Left colon (tissue), 2 donors: ENCODE measurements around the gene ZC3H15. TPM values are rescaled to one million over a fixed set of nuclear protein-coding genes. Genes with fewer than 3 reads are reported as not detected.
A peak's percentile ranks its signal among the peaks of the same experiment; 100 is the strongest.
"Not testable (repeated sequence)": the region's sequence is repeated elsewhere in the genome, so short reads cannot be mapped to it uniquely, and the experiment has no call there.

Experiments
- ATAC-seq: fragments of 200-7000 bp; cut with Tn5 transposase; one replicate; pipeline ENCODE4 v1.9.1; 2020; ENCODE audit warnings: mild to moderate bottlenecking, moderate library complexity
- DNase-seq, 2 donors: peaks; one replicate each; pipeline ENCODE4 v3.0.0-alpha.2; 2020
- intact Hi-C, 2 donors: fragments of 100-400 bp; cut with DNase I in 1 of 2; cut with micrococcal nuclease in 1 of 2; formaldehyde crosslinking; loops; one replicate each; pipeline versions ENCODE4 v1.11.2 to v1.14.0; 2022; cut with DNase I, micrococcal nuclease
- total RNA-seq, 2 donors: library from RNA; stranded (reverse); fragmentation: NEBNext Ultra II Directional; extraction: Animal tissue kit (Norgen Biotek cat#: 25700); gene quantifications; one replicate each; pipeline ENCODE4 v1.2.1, GENCODE V29; 2021
- donor health status: DM: no; HTN: no; CAD: no.
- donor health status: DM: yes; HTN: yes; CAD: no.

ZC3H15 gene
- total RNA-seq, 2 donors from 2014 or later, result 46.6 to 48.5 TPM

DNA sequence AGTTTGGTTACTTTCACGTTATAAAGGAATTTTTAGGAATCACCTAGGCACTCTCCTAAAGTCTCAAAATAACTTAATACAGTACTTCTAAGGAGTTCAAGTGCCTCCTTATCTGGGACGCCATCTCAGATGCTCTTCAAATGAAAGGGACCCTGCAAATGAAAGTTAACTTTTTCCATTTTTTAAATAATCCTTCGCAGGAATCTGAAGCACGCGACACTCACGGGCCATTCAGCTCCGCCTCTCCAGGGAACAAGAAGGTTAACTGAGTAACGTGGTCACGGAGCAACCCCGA is 537 bp upstream of the ZC3H15 start:
- ATAC-seq (no peak), DNase-seq (no peak)
- intact Hi-C loops, result no loop called here

DNA sequence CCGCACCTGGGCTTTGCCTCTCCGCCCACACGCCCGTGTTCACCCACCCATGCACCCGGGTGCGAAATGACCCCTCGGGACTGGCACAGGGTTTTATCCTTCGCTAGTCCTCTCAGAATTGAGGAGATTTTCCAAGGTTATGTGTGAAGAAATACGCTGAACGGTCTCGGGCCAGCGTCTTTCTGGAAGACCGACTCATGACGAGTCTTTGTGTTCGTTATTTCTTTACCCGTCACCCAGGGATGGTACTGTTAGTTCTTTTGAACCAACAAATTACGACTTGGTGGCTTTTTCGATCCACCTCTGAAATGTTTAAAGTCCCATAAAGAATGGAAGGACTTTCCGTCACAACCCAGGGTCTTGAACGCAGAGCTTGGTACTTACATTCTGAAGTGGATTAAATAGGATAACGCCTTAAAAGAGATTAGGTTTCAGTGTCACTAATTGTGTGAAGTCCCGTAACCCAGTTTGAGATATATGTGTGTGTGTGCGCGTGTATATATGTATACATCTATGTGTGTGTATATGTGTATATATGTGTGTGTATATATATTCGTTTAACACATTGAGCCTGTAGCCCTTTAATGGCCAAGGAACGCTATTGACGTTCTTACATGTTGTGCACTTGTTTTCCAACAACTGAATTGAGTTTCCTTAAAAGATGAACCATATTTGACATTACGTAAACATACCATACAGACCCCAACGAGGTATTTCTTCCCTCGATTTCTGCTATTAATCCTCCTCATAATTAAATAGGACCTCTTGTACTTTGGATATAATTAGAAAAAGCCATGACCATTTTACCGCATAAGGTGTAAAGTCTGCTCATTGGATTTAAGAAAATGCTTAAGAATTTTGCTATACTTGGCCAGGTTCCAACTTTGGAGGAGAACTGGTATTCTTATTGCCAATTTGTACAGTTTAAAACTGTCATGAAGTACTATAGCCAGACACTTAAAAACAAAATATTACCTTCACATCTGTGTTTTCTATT is 889 bp downstream of the ZC3H15 start:
- intact Hi-C loops, result no loop called here
- no peak for DNase-seq
- ATAC-seq, result no peak

DNA sequence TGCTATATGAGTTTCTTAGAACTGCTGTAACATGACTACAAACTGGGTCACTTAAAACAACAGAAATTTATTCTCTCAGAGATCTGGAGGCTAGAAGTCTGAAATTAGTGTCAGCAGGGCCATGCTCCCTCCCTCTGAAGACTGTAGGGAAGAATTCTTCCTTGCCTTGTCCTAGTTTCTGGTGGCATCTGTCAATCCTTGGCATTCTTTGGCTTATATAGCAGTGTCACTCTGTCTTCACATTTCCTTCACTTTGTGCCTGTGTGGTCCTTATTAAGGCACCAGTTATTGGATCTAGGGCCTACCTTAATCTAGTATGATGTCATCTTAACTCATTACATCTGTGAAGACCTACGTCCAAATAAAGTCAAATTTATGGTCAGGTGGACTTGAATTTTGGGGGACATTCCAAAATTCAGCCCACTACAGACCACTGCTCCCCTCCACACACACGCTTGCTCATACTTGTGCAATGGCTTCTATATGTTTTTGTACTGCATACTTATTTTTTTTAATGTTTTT is 7.6 kb downstream of the ZC3H15 start:
- intact Hi-C loops, result no loop called here
- no peak for DNase-seq
- ATAC-seq, result no peak

DNA sequence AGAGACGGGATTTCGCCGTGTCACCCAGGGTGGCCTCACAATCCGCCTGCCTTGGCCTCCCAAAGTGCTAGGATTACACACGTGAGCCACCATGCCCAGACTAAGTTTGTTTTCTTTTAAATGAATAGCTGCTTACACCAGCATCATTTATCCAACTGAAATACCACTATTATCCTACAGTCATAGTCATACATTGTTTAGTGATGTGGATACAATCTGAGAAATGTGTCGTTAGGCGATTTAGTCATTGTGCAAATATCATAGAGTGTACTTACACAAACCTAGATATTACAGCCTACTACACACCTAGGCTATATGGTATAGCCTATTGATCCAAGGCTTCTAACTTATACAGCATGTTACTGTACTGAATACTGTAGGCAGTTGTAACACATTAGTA is 10.3 kb downstream of the ZC3H15 start:
- intact Hi-C loops, result no loop called here
- DNase-seq (no peak), ATAC-seq (peak; percentile 69)

DNA sequence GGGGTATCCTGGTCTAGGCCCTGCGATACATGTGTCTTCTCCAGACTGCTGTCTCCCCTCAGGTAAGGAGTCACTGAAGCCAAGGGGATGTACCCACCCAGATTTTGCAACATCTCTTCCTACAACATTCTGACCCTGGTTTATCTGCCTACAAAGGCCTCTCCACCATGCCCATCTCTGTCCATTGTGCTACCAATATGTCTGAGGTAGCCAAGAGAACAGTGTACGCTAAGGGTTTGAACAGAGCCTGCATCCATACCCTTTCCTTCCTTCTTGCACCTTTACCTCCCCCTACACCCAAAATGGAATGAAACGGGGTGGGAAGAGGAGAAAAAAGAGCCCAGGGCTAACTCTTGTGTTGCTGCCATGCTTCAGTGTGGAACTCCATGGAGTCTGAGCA is 11.9 kb downstream of the ZC3H15 start:
- DNase-seq (no peak), ATAC-seq (no peak)
- intact Hi-C loops, result no loop called here

DNA sequence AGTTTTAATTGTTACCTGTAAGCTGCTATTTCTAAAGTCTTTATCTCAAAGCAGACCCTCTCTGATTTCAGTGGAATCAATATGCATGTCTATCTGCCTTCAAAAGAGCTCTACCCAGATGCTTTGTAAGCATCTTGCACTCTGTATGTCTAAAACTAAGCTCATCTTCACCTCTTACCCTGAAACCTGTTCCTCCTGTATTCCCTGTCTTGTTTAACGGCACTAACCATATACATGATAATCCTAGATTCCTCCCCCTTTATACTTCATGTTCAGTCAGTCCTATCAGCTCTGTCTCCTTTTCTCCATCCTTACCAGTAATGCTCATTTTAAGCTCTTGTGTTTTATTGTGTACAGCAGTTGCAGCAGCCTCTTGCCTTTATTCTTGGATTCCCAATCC is 12.8 kb downstream of the ZC3H15 start:
- intact Hi-C loops, result no loop called here
- DNase-seq (no peak), ATAC-seq (no peak)

DNA sequence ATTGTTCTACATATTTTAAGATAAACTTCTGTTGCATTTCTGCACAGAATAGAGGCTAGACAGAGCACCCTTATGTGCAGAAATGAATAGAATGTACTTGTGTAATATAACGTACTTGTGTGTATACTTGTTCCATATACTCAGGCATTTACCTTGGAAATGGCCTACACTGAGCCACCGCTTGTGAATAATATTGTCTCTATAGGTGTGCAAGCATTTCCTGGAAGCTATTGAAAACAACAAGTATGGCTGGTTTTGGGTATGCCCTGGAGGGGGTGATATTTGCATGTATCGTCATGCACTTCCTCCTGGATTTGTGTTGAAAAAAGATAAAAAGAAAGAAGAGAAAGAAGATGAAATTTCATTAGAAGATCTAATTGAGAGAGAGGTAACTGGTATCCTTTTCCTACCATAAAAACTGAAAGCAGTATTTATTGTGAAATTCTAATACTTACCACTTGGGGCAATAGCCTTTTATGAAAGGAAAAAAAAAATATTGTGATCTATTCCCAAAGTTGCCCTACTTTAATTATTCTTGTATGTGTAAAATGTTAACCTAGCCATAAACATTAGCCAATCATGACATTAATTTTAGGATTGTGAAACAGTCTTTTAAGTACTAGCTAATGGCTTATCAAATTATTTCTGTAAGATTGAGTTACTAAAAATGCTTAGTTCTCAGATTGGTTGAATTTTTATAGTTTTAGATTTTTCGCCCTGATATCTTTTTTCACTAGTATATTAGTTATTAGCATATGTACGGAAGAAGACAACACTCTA is 18.0 kb downstream of the ZC3H15 start:
- intact Hi-C loops, result loop anchor here in 1 of 2 donors (10.0 kb wide), 1 partner anchor 131 kb away; no protein-coding TSS in a partner anchor
- DNase-seq (no peak), ATAC-seq (peak; percentile 40)

DNA sequence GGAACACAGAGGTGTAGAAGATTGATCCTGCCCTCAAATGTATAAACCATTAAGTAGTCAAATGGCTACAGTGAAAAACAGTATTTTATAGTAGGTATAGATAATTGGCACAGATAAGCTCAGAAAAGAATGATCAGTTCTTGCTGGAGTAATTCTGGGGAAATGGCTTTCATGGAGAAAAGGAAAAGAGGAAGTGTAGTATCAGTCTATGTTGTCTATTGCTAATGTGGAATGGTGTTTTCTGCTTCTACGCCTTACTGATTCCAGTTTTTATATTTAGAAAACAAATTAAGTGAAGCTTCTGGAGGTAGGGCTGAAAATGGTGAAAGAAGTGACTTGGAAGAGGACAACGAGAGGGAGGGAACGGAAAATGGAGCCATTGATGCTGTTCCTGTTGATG is 22.2 kb downstream of the ZC3H15 start:
- DNase-seq (no peak), ATAC-seq (no peak)
- intact Hi-C loops, result loop anchor here (5.0 to 10.0 kb wide), 2 partner anchors 127 to 134 kb away; no protein-coding TSS in a partner anchor

DNA sequence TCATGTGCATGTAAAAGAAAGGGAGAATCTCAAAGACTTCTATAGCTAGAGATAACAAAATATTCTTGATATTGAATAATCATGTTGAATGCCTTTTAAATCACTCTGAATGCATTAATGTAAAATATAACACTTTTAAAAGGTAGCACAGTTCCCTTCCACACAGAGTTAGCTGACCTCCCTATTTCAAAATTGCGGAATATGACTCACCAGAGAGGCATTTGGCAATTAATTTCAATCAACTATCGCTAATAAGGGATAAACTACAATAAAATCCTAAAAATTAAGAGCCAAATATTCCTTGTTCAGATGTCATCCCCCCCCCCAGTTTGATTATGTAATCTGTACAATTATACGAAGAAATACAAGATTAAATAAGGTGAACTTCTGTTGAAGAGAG is 29.3 kb downstream of the ZC3H15 start:
- intact Hi-C loops, result no loop called here
- DNase-seq (no peak), ATAC-seq (no peak)

DNA sequence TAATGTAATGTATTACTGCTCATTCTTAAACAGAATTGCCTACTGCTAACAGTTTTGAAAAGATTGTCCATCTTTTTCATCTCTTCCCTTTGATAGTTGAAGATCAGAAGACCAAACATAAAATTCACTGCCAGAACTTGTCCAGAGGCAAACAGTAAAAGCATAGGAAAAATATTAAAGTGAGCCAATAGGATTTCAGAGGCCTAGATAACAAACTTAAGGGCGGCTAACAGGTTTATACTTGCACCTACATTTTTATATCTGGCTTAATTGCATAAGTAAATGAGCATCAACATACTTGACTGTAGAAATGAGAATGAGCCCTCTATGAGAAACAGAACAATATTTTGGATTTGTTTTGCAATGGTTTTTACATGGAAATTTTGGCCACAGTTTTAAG is 30.3 kb downstream of the ZC3H15 start:
- ATAC-seq (no peak), DNase-seq (no peak)
- intact Hi-C loops, result no loop called here

DNA sequence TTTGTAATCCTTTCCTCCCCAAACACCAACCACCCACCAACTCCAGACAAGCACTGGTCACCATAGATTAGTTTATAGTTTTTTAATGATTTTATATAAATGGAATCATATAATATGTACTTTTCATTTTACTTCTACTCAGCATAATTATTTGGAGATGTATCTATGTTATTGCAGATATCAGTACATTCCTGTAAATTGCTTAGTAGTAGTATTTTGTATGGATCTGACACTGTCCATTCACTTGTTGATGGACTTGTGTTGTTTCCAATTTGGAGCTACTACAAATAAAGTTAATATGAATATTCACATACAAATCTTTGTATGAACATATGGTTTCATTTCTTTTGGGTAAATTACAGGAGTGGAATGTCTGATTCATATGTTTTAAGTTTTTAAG is 31.0 kb downstream of the ZC3H15 start:
- intact Hi-C loops, result no loop called here
- DNase-seq (no peak), ATAC-seq (no peak)

DNA sequence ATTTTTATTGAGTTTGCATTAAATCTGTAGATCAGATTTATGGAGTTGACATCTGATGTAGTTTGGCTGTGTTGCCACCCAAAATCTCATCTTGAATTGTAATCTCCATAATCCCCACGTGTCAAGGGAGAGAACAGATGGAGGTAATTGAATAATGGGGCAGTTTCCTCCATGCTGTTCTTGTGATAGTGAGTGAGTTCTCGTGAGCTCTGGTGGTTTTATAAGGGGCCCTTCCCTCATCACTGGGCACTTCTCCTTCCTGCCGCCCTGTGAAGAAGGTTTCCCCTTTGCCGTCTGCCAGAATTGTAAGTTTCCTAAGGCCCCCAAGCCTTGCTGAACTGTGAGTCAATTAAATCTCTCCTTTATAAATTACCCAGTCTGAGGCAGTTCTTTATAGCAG is 32.2 kb downstream of the ZC3H15 start:
- no peak for DNase-seq
- ATAC-seq, result no peak
- intact Hi-C loops, result no loop called here

DNA sequence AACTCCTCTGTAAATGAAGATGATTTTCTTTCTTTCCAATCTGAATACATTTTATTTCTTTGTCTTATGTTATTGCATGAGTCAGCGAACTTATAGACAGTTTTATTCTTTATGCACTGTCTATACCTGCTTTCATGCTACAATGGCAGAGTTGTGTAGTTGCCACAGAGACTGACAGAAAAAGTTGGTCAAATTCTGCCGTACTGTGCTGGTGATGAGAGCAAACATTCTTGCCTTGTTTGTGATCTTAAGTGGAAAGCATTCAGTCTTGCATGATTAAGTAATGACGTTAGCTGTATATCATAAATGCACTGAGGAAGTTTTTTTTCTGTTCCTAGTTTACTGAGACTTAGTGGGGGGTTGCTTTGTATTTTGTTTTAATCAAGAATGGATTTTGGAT is 32.9 kb downstream of the ZC3H15 start:
- DNase-seq (no peak), ATAC-seq (no peak)
- intact Hi-C loops, result no loop called here

DNA sequence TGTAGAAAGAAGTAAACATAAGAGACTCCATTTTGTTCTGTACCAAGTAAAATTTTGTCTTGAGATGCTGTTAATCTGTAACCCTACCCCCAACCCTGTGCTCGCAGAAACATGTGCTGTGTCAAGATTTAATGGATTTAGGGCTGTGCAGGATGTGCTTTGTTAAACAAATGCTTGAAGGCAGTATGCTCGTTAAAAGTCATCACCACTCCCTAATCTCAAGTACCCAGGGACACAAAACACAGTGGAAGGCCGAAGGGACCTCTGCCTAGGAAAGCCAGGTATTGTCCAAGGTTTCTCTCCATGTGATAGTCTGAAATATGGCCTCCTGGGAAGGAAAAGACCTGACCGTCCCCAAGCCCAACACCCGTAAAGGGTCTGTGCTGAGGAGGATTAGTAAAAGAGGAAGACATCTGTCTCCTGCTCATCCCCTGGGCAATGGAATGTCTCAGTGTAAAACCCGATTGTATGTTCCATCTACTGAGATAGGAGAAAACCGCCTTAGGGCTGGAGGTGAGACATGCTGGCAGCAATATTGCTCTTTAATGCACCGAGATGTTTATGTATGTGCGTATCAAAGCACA is 35.6 kb downstream of the ZC3H15 start:
- DNase-seq, ATAC-seq, intact Hi-C loops: not testable (repeated sequence)

DNA sequence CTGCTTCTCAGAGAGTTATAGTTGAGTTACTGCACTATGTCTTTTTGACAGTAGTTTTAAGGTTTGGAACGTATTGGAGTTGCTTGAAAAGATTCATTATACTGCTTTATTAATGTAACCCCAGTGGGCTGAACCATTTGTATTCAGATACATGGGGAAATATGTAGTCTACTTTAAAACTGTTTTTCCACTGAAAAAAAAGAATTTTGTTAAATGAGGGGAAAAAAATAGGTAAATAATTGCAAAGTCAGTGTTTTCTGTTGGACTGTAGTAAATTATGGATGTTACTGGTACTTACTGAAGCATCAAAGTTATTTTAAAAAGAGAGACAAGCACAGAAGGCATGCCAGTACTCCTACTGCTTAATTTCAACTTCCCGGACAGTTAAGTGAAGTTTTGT is 36.4 kb downstream of the ZC3H15 start:
- ATAC-seq (no peak), DNase-seq (no peak)
- intact Hi-C loops, result no loop called here

DNA sequence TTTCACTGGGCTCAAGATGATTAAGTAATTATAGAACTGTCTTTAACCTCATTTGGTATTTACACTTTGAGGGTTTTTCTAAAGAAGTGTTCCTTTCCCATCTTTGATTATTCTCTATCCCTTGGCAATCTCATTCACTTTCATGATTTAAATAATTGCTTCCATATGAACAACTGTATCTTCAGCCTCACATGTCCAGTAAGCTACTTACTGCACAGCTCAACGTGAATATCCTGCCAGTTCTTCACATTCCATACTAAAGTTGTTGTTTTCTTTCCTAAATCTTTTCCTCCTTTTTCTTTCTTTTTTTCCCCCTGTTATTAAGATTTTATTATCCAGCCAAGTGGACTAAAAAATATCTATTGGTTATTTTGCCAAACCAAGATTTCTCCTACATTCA is 37.7 kb downstream of the ZC3H15 start:
- ATAC-seq, result no peak
- intact Hi-C loops, result no loop called here
- no peak for DNase-seq

DNA sequence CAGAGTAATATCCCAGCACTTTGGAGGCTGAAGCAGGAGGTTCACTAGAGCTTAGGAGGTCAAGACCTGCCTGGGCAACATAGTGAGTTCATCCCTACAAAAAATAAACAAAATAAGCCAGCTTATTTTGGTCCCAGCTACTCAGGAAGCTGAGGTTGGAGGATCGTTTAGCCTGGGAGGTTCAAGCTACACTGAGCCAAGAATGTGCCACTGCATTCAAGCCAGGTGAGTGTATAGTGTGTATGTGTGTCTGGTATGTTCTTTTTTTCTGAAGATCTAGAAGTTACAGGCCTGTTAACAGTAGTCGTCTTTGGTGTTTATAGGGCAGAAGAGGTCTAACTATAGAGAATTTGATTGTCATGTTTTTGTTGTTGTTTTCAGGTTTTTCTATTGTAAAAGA is 40.2 kb downstream of the ZC3H15 start:
- intact Hi-C loops, result no loop called here
- DNase-seq (no peak), ATAC-seq (no peak)

DNA sequence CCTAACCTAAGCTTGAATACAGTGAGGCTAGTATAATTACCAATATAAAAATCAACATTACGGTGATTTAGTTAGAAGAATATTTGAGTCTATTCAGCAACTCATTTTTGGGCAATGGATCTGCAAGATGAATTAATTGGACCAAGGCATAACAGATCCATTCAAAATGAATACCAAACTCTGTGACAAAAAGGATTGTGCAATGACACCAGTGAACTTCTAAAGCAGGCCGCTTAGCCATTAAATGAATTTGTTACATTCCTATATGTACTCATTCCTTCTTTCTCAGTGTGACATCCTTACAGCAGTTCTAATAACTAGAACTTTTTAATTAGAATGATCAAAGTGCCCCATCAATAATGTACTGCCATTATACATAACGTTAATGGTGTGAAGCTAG is 44.3 kb downstream of the ZC3H15 start:
- intact Hi-C loops, result no loop called here
- no peak for DNase-seq
- no peak for ATAC-seq

DNA sequence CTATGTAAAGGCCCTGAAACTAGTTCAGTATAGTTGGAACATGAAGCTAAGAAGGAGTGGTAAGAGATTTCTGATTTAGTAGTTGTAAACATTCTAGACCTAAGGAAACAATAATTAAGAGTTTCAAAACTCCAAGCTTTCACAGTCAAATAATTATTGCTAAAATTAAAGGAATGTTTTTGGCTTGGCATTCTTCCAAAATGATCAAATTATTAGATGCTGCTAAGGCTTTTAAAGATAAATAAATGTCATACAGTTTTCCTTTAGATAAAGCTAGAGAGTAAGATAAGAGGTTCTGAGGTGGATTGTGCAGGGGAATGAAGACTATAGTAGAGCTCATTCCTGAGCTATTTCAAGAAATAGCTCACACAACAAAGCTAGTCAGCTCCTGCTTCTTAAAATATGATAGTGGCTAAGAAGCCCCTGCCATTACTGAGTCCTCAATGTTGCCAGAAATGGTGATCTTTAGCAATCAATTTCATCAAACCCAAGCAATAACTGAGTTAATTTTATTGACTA is 45.3 kb downstream of the ZC3H15 start:
- ATAC-seq, result no peak
- intact Hi-C loops, result no loop called here
- no peak for DNase-seq
